HG03159 (cell line): ENCODE data around the gene MICB.
"Not testable (repeated sequence)": the region's sequence is repeated elsewhere in the genome, so short reads cannot be mapped to it uniquely, and the experiment has no call there.

Experiments
- ATAC-seq: cut with Tn5 transposase; IDR thresholded peaks from one replicate; pipeline ENCODE4 v1.9.1; 2021; ENCODE audit warnings: mild to moderate bottlenecking, moderate library complexity; ENCODE audit not compliant: unreplicated experiment

MICB gene

GRCh38 chr6:31535538-31536324 lies 37.8 kb downstream of the MICB start:
- no peak for ATAC-seq

GRCh38 chr6:31538805-31539400 lies 41.0 kb downstream of the MICB start:
- ATAC-seq = no peak

GRCh38 chr6:31540640-31541039 lies 42.7 kb downstream of the MICB start:
- ATAC-seq = no peak

- peak; percentile 31 for ATAC-seq
Observed at GRCh38 chr6:31541059-31541657, 43.2 kb downstream of the MICB start.

- peak; percentile 52 for ATAC-seq
Observed at GRCh38 chr6:31541658-31542521, 43.9 kb downstream of the MICB start, which contains the start of gene DDX39B. Gene DDX39B, minus strand, starts transcription at chr6:31542003. Its CDS starts 1,471 bp downstream, at chr6:31540532.

- ATAC-seq = no peak
Observed at GRCh38 chr6:31543639-31544038, 45.7 kb downstream of the MICB start.

GRCh38 chr6:31544676-31545075 lies 46.7 kb downstream of the MICB start:
- no peak for ATAC-seq

GRCh38 chr6:31545291-31545690 lies 47.3 kb downstream of the MICB start:
- ATAC-seq = no peak

- peak; percentile 52 for ATAC-seq
Observed at GRCh38 chr6:31546339-31546957, 48.5 kb downstream of the MICB start, which contains the start of gene ATP6V1G2. Gene ATP6V1G2, minus strand, starts transcription at chr6:31546608. Its CDS starts 49 bp downstream, at chr6:31546559.

GRCh38 chr6:31546958-31547726 lies 49.2 kb downstream of the MICB start, which contains the start of gene NFKBIL1:
Gene NFKBIL1, plus strand, starts transcription at chr6:31547608. Its CDS starts 87 bp downstream, at chr6:31547695.
- ATAC-seq = peak; percentile 60

GRCh38 chr6:31547727-31548543 lies 50.0 kb downstream of the MICB start:
- no peak for ATAC-seq

GRCh38 chr6:31548544-31548873 lies 50.6 kb downstream of the MICB start:
- ATAC-seq = no peak

- ATAC-seq = not testable (repeated sequence)
Observed at GRCh38 chr6:31551371-31551770, 53.4 kb downstream of the MICB start.

GRCh38 chr6:31556307-31556706 lies 58.4 kb downstream of the MICB start:
- no peak for ATAC-seq

- ATAC-seq = no peak
Observed at GRCh38 chr6:31557443-31558317, 59.7 kb downstream of the MICB start.

- no peak for ATAC-seq
Observed at GRCh38 chr6:31558318-31558625, 60.3 kb downstream of the MICB start.

GRCh38 chr6:31558631-31559500 lies 60.9 kb downstream of the MICB start:
- no peak for ATAC-seq
